SH-SY5Y (cell line): ENCODE data around the gene LRIG1.

ENCODE experiments used
- GATA2 ChIP-seq: IDR thresholded peaks from 2 replicates; pipeline ENCODE4 v1.6.1; 2011; ENCODE audit warnings: mild to moderate bottlenecking, low read depth, low read length
- GATA3 ChIP-seq: IDR thresholded peaks from 2 replicates; pipeline ENCODE4 v1.6.1; 2011; ENCODE audit warnings: low read depth, mild to moderate bottlenecking, low read length, moderate library complexity

DNA sequence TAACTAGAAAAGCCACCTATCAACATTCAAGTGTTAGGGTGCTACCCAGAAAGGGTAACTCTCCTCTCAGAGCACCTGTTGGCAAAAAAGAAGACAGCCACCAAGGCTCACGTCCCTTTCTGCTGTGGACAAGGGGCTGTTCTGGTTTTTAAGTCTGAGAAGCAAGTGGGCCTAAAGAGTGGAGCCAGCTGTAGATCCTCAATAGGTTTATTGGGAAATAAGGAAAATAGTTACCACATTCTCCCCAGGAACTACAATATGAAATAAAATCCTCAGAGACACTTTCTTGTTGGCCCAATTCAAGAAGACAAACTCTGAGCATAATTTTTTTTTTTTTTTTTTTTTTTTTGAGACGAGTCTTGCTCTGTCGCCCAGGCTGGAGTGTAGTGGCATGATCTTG lies 35.8 kb downstream of the LRIG1 start:
- TF ChIP-seq GATA2: no peak
- no peak for TF ChIP-seq GATA3
